WTC11 (cell line): Measurements from ENCODE around the gene MRE11. TPM values are rescaled to one million over a fixed set of nuclear protein-coding genes. Genes with fewer than 3 reads are reported as not detected.
A peak's percentile ranks its signal among the peaks of the same experiment; 100 is the strongest.

ENCODE experiments used
- ATAC-seq: fragments of 200-7000 bp; cut with Tn5 transposase; 2 replicates; pipeline ENCODE4 v1.10.0; 2021; ENCODE audit warnings: mild to moderate bottlenecking, moderate library complexity
- CTCF ChIA-PET: fragments of 300-600 bp; sonication (Branson Sonifier 250); formaldehyde crosslinking; loops from one replicate; lab custom pipeline; 2021; ENCODE audit warnings: antibody characterized with exemption; lab: Charles Lee
- POLR2A ChIA-PET: fragments of 350-600 bp; sonication (Branson Sonifier 250); formaldehyde crosslinking; loops from one replicate; lab custom pipeline; 2021; ENCODE audit warnings: antibody characterized with exemption; lab: Charles Lee
- DNase-seq: peaks from one replicate; pipeline ENCODE4 v3.0.0; 2021; ENCODE audit warnings: low spot score
- H3K27ac Mint-ChIP-seq: 2 replicates; pipeline ENCODE4 v1.8.0; 2021; ENCODE audit warnings: mixed read lengths
- H3K27me3 Mint-ChIP-seq: 2 replicates; pipeline ENCODE4 v1.8.0; 2021; ENCODE audit warnings: low read depth, mild to moderate bottlenecking, moderate library complexity, mixed read lengths
- H3K36me3 Mint-ChIP-seq: 2 replicates; pipeline ENCODE4 v1.8.0; 2021; ENCODE audit warnings: mixed read lengths
- H3K4me1 Mint-ChIP-seq: 2 replicates; pipeline ENCODE4 v1.8.0; 2022; ENCODE audit warnings: mixed read lengths
- H3K4me3 Mint-ChIP-seq: 2 replicates; pipeline ENCODE4 v1.8.0; 2021; ENCODE audit warnings: mild to moderate bottlenecking, moderate library complexity, mixed read lengths
- H3K9me3 Mint-ChIP-seq: 2 replicates; pipeline ENCODE4 v1.8.0; 2021; ENCODE audit warnings: mixed read lengths
- ARID4B ChIP-seq: sonication (generic); formaldehyde crosslinking; IDR thresholded peaks from 2 replicates; pipeline ENCODE4 v1.8.0; 2023; ENCODE audit warnings: missing genetic modification reagents, mild to moderate bottlenecking, borderline replicate concordance
- CBFB ChIP-seq: sonication (generic); formaldehyde crosslinking; IDR thresholded peaks from 2 replicates; pipeline ENCODE4 v1.8.1; 2022; ENCODE audit warnings: mild to moderate bottlenecking, low read depth, missing genetic modification reagents
- E2F1 ChIP-seq: sonication (generic); formaldehyde crosslinking; IDR thresholded peaks from 2 replicates; pipeline ENCODE4 v1.8.0; 2022; ENCODE audit warnings: mild to moderate bottlenecking, missing genetic modification reagents
- E2F5 ChIP-seq: sonication (generic); formaldehyde crosslinking; IDR thresholded peaks from 2 replicates; pipeline ENCODE4 v1.8.1; 2022; ENCODE audit warnings: mild to moderate bottlenecking, moderate library complexity, missing genetic modification reagents
- ELF4 ChIP-seq: sonication (generic); formaldehyde crosslinking; IDR thresholded peaks from 2 replicates; pipeline ENCODE4 v1.8.1; 2022; ENCODE audit warnings: low read depth, mild to moderate bottlenecking, moderate library complexity, missing genetic modification reagents
- GABPB1 ChIP-seq: sonication (generic); formaldehyde crosslinking; IDR thresholded peaks from 2 replicates; pipeline ENCODE4 v1.8.1; 2023; ENCODE audit warnings: mild to moderate bottlenecking, missing genetic modification reagents
- GRHL2 ChIP-seq: fragments of 250-450 bp; sonication (Bioruptor Pico); IDR thresholded peaks from 2 replicates; pipeline ENCODE4 v1.8.0; 2022; ENCODE audit warnings: mild to moderate bottlenecking, moderate library complexity; ENCODE audit not compliant: insufficient replicate concordance, severe bottlenecking
- HMGA2 ChIP-seq: fragments of 250-450 bp; sonication (Bioruptor Pico); IDR thresholded peaks from 2 replicates; pipeline ENCODE4 v1.4.0; 2021; ENCODE audit warnings: mild to moderate bottlenecking, moderate library complexity
- JUN ChIP-seq: sonication (generic); formaldehyde crosslinking; IDR thresholded peaks from 2 replicates; pipeline ENCODE4 v1.8.0; 2023; ENCODE audit warnings: mild to moderate bottlenecking, missing genetic modification reagents
- NFATC4 ChIP-seq: fragments of 250-450 bp; sonication (Bioruptor Pico); IDR thresholded peaks from 2 replicates; pipeline ENCODE4 v1.9.0; 2021; ENCODE audit warnings: mild to moderate bottlenecking
- NR1H2 ChIP-seq: sonication (generic); formaldehyde crosslinking; IDR thresholded peaks from 2 replicates; pipeline ENCODE4 v1.9.0; 2021; ENCODE audit warnings: mild to moderate bottlenecking, moderate library complexity, missing genetic modification reagents
- OVOL2 ChIP-seq: fragments of 250-450 bp; sonication (Bioruptor Pico); IDR thresholded peaks from 2 replicates; pipeline ENCODE4 v1.9.0; 2021; ENCODE audit warnings: mild to moderate bottlenecking, borderline replicate concordance
- RELA ChIP-seq: sonication (generic); formaldehyde crosslinking; IDR thresholded peaks from 2 replicates; pipeline ENCODE4 v1.8.1; 2022; ENCODE audit warnings: missing genetic modification reagents, mild to moderate bottlenecking, borderline replicate concordance
- SP1 ChIP-seq: sonication (generic); formaldehyde crosslinking; conservative IDR thresholded peaks from 2 replicates; pipeline ENCODE4 v1.8.1; 2022; ENCODE audit warnings: missing genetic modification reagents
- ZNF232 ChIP-seq: sonication (generic); formaldehyde crosslinking; IDR thresholded peaks from 2 replicates; pipeline ENCODE4 v1.8.0; 2022; ENCODE audit warnings: mild to moderate bottlenecking, missing genetic modification reagents
- ZNF416 ChIP-seq: fragments of 250-450 bp; sonication (Bioruptor Pico); IDR thresholded peaks from 2 replicates; pipeline ENCODE4 v1.9.0; 2021; ENCODE audit warnings: mild to moderate bottlenecking, inconsistent platforms
- ZNF425 ChIP-seq: fragments of 250-450 bp; sonication (Bioruptor Pico); conservative IDR thresholded peaks from 2 replicates; pipeline ENCODE4 v1.9.0; 2021; ENCODE audit warnings: mild to moderate bottlenecking
- ZNF671 ChIP-seq: fragments of 250-450 bp; sonication (Bioruptor Pico); IDR thresholded peaks from 2 replicates; pipeline ENCODE4 v1.8.0; 2021; ENCODE audit warnings: mild to moderate bottlenecking
- total RNA-seq: library from RNA; stranded (reverse); gene quantifications from 3 replicates; pipeline ENCODE4 v1.2.3, GENCODE V29; 2021

The MRE11 gene
- total RNA-seq, 1 experiment from 2014 or later = 34.3 TPM

- ChIA-PET POLR2A (no interaction called here), CTCF (interaction anchor here (0.6 kb wide), 1 partner anchor 55 kb away, joined by 3 read pairs; no protein-coding TSS in a partner anchor)
- TF ChIP-seq SP1 (CRISPR knock-in tag) (no peak), CBFB (CRISPR knock-in tag) (no peak), JUN (CRISPR knock-in tag) (no peak), ELF4 (CRISPR knock-in tag) (no peak), HMGA2 (no peak), E2F1 (no peak), E2F5 (CRISPR knock-in tag) (no peak), ZNF416 (CRISPR knock-in tag) (no peak), GRHL2 (CRISPR knock-in tag) (no peak), ZNF671 (CRISPR knock-in tag) (no peak), OVOL2 (CRISPR knock-in tag) (no peak)
- peaks cover 7% of the 10 kb centered on the region; the same call in 1 of the 2 replicates for H3K9me3 Mint-ChIP-seq
- no peak overlapping the region for H3K27ac Mint-ChIP-seq
- no peak overlapping the region for H3K4me3 Mint-ChIP-seq
- no peaks in the 10 kb centered on the region for H3K27me3 Mint-ChIP-seq
- H3K36me3 Mint-ChIP-seq = peaks cover 23% of the 10 kb centered on the region
- ATAC-seq = no peak
- no peaks in the 10 kb centered on the region for H3K4me1 Mint-ChIP-seq
- DNase-seq = no peak
These were observed 43.6 kb downstream of the MRE11 start for GRCh38 chr11:94450048-94450447.

- TF ChIP-seq RELA (CRISPR knock-in tag) (no peak), ARID4B (no peak), ZNF232 (CRISPR knock-in tag) (no peak), ZNF425 (no peak), NR1H2 (CRISPR knock-in tag) (no peak), NFATC4 (CRISPR knock-in tag) (no peak), GABPB1 (CRISPR knock-in tag) (peak; percentile 73)
- TF ChIP-seq, all 79 proteins: peak for 1
- H3K9me3 Mint-ChIP-seq = peaks cover 7% of the 10 kb centered on the region; the same call in 1 of the 2 replicates
- H3K27ac Mint-ChIP-seq = no peak overlapping the region
- DNase-seq (no peak), ATAC-seq (no peak)
- ChIA-PET POLR2A (no interaction called here), CTCF (no interaction called here)
- H3K36me3 Mint-ChIP-seq = peaks cover 24% of the 10 kb centered on the region
- H3K4me3 Mint-ChIP-seq = no peak overlapping the region
- no peaks in the 10 kb centered on the region for H3K4me1 Mint-ChIP-seq
- H3K27me3 Mint-ChIP-seq = no peaks in the 10 kb centered on the region
These were observed 44.2 kb downstream of the MRE11 start for GRCh38 chr11:94449437-94449836.
